Osteoblast (primary cell): Measurements from ENCODE around the gene SDS. TPM values are rescaled to one million over a fixed set of nuclear protein-coding genes. Genes with fewer than 3 reads are reported as not detected.
"Not testable (repeated sequence)": the region's sequence is repeated elsewhere in the genome, so short reads cannot be mapped to it uniquely, and the experiment has no call there.

Experiments used
- DNase-seq: peaks from one replicate; pipeline ENCODE4 v3.0.0; 2011; ENCODE audit warnings: low spot score, mixed read lengths; ENCODE audit not compliant: insufficient read length; ENCODE audit errors: missing footprints
- H2AFZ ChIP-seq: 2 replicates; pipeline ENCODE4 v1.6.0; 2011; ENCODE audit warnings: mild to moderate bottlenecking, low read length
- H3K27ac ChIP-seq: 2 replicates; pipeline ENCODE4 v1.5.1; 2011; ENCODE audit warnings: mild to moderate bottlenecking, low read depth, low read length, moderate library complexity
- H3K27me3 ChIP-seq: 2 replicates; pipeline ENCODE4 v1.6.0; 2012; ENCODE audit warnings: mild to moderate bottlenecking, control low read depth, inconsistent platforms, low read length, moderate library complexity; ENCODE audit not compliant: insufficient read depth
- H3K36me3 ChIP-seq: 2 replicates; pipeline ENCODE4 v1.5.1; 2011; ENCODE audit warnings: mild to moderate bottlenecking, low read length, control low read depth, moderate library complexity; ENCODE audit not compliant: insufficient read depth
- H3K4me1 ChIP-seq: 2 replicates; pipeline ENCODE4 v1.5.1; 2011; ENCODE audit warnings: mild to moderate bottlenecking, low read length, control low read depth, moderate library complexity; ENCODE audit not compliant: insufficient read depth
- H3K4me2 ChIP-seq: 2 replicates; pipeline ENCODE4 v1.6.0; 2011; ENCODE audit warnings: mild to moderate bottlenecking, low read length; ENCODE audit not compliant: insufficient read depth
- H3K4me3 ChIP-seq: fragments of 200-600 bp; sonication (generic); 3 replicates; pipeline ENCODE4 v1.5.1; 2012; ENCODE audit warnings: mild to moderate bottlenecking, low read length, inconsistent platforms; ENCODE audit not compliant: insufficient read depth
- H3K79me2 ChIP-seq: 2 replicates; pipeline ENCODE4 v1.6.0; 2012; ENCODE audit warnings: mild to moderate bottlenecking, low read length, control low read depth, inconsistent platforms; ENCODE audit not compliant: insufficient read depth
- H3K9me3 ChIP-seq: 2 replicates; pipeline ENCODE4 v1.5.1; 2011; ENCODE audit warnings: low read depth, low read length, control low read depth
- H4K20me1 ChIP-seq: 2 replicates; pipeline ENCODE4 v1.6.0; 2012; ENCODE audit warnings: mild to moderate bottlenecking, low read length, control low read depth; ENCODE audit not compliant: insufficient read depth
- CTCF ChIP-seq: IDR thresholded peaks from 2 replicates; pipeline ENCODE4 v1.5.1; 2011; ENCODE audit warnings: mild to moderate bottlenecking, low read depth, low read length, moderate library complexity; ENCODE audit errors: extremely low read depth
- total RNA-seq: library from RNA; depleted of rRNA; stranded (reverse); fragments of >200 nt; gene quantifications from 2 replicates; pipeline ENCODE4 v1.2.3, GENCODE V29; 2012

SDS gene
- total RNA-seq, 1 donor: under 0.01 TPM

- DNase-seq: peak; percentile 99
- Histone ChIP-seq H3K9me3 (no peaks in the 10 kb centered on the region), H3K36me3 (no peaks in the 10 kb centered on the region), H4K20me1 (peaks cover 10% of the 10 kb centered on the region), H3K27me3 (no peaks in the 10 kb centered on the region), H2AFZ (peak within 1 kb of the TSS; percentile 91), H3K79me2 (peaks cover 36% of the 10 kb centered on the region), H3K4me1 (peaks cover 8% of the 10 kb centered on the region), H3K4me3 (peak within 1 kb of the TSS; percentile 97), H3K4me2 (peak within 1 kb of the TSS; percentile 96), H3K27ac (peak within 1 kb of the TSS; percentile 47)
- TF ChIP-seq CTCF: no peak
Observed at GRCh38 chr12:113358381-113359132, 45.1 kb downstream of the SDS start, which contains the start of gene PLBD2. Gene PLBD2 (plus strand): TSS chr12:113358587. CDS start chr12:113358601, 14 bp downstream.

- not testable (repeated sequence) for H3K4me3 ChIP-seq, H3K36me3 ChIP-seq
Observed at GRCh38 chr12:113354192-113354591, 49.5 kb downstream of the SDS start.

GRCh38 chr12:113351089-113351488 is 52.6 kb downstream of the SDS start:
- Histone ChIP-seq H3K79me2 (no peaks in the 10 kb centered on the region), H3K27me3 (no peaks in the 10 kb centered on the region), H3K4me2 (no peak overlapping the region), H2AFZ (no peak overlapping the region), H4K20me1 (no peaks in the 10 kb centered on the region), H3K36me3 (no peaks in the 10 kb centered on the region), H3K4me1 (no peaks in the 10 kb centered on the region), H3K4me3 (no peak overlapping the region), H3K27ac (no peak overlapping the region), H3K9me3 (no peaks in the 10 kb centered on the region)
- TF ChIP-seq CTCF: no peak
- no peak for DNase-seq

More at GRCh38 chr12:113354192-113354591, 49.5 kb downstream of the SDS start:
- DNase-seq, H3K4me2 ChIP-seq, H3K4me1 ChIP-seq, H2AFZ ChIP-seq, H3K27me3 ChIP-seq, H3K9me3 ChIP-seq, H3K27ac ChIP-seq, H4K20me1 ChIP-seq: not testable (repeated sequence)
- peaks cover 10% of the 10 kb centered on the region for H3K79me2 ChIP-seq

- H3K4me2 ChIP-seq: no peak overlapping the region
- no peak for TF ChIP-seq CTCF
- H2AFZ ChIP-seq: peak overlapping the region; percentile 35
- no peaks in the 10 kb centered on the region for H3K36me3 ChIP-seq
- no peaks in the 10 kb centered on the region for H3K9me3 ChIP-seq
- no peak overlapping the region for H3K4me3 ChIP-seq
- H3K79me2 ChIP-seq: no peaks in the 10 kb centered on the region
- no peaks in the 10 kb centered on the region for H3K27me3 ChIP-seq
- DNase-seq: no peak
- no peaks in the 10 kb centered on the region for H3K4me1 ChIP-seq
- H4K20me1 ChIP-seq: no peaks in the 10 kb centered on the region
- no peak overlapping the region for H3K27ac ChIP-seq
Observed at GRCh38 chr12:113348849-113349536, 54.7 kb downstream of the SDS start.
